Measurements from ENCODE around the gene OSBPL3. TPM values are rescaled to one million over a fixed set of nuclear protein-coding genes. Genes with fewer than 3 reads are reported as not detected.

The OSBPL3 gene
- total RNA-seq, 1 experiment from 2014 or later: 11.6 TPM

DNA sequence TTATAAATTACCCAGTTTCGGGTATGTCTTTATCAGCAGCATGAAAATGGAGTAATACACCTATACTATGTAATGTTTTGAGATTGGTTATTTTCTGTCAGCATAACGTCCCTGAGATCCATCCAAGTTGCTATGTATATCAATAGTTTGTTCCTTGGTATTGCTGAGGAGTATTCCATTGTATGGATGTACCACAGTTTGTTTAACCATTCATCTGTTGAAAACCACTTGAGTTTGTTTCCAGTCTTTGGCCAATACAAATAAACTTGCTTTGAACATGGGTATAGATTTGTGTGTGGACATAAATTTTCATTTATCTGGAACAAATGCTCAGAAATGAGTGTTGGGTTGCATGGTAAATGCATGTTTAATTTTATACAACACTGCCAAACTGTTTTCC lies 119.4 kb downstream of the OSBPL3 start:
- H3K36me3 ChIP-seq (ENCODE audit: low read depth, low read length): 0 out of 2 replicates have a peak, but pooled peaks cover 4% of the 10 kb centered on the region

DNA sequence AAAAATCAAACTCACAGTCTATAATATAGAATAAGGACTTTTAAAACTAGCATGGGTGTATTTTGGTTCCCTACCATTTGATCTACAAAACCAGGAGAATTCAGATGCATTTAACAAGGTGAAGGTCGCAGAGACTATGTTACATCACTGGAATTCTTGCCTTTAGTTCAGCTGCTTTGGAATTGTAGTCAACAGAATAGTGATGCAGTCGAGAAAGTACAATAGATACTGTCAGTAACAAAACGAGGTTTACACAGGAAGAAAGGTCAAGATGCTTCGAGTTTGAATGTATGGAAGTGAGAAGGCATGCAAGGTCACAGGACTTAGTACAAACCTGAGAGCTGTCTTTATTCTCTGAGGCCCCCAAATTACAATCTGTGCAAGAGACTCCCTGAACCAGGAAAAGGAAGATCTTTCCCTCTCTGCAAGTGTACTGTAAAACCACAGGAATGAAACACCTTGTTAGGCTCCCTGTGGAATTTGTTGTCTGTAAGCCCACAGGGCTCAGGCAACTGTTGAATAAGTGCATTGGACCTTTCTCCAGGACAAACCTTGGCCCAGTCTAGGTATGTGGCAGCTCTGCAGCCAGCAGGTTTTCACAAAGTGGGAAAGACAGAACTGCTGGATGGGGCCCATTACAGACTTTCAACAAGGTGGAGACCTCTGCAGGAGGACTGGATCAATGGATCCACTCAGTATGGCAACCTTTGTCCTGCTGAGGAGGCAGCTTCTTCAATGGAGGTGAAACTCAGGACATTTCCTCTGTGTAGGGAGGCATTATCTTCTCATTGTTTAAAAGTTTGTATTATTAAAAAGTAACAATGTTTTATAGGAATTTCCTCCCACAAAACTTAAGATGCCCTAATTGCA lies 121.6 kb downstream of the OSBPL3 start:
- Histone ChIP-seq H3K9me3 (ENCODE audit: low read length) (no peaks in the 10 kb centered on the region), H3K9ac (ENCODE audit: low read length) (no peak overlapping the region), H3K4me1 (ENCODE audit: insufficient read depth, low read length) (no peaks in the 10 kb centered on the region), H3K4me3 (ENCODE audit: low read length) (no peak overlapping the region), H3K9me2 (replicated peaks; ENCODE audit: low read length) (no peaks in the 10 kb centered on the region), H3K27ac (ENCODE audit: low read length) (no peak overlapping the region), H3F3A (ENCODE audit: low read length, unreplicated experiment) (no peaks in the 10 kb centered on the region), H2AFZ (ENCODE audit: low read length) (no peak overlapping the region), H3K36me3 (ENCODE audit: low read depth, low read length) (0 out of 2 replicates have a peak, but pooled peaks cover 4% of the 10 kb centered on the region), H3K27me3 (ENCODE audit: low read length) (no peaks in the 10 kb centered on the region), H4K20me1 (ENCODE audit: low read length) (no peaks in the 10 kb centered on the region), H3K79me2 (ENCODE audit: low read length) (no peaks in the 10 kb centered on the region), H3K4me2 (ENCODE audit: low read length) (no peak overlapping the region)
- BruUV-seq (replicated peaks): no TSS peak
- POLR2A ChIA-PET (ENCODE audit: unreplicated experiment): no interaction called here
- ATAC-seq (peak; percentile 27; the same call in 1 of the 2 replicates), DNase-seq (no peak)
- no peak for TF ChIP-seq EZH2 (IDR thresholded peaks at IDR 0.05; ENCODE audit: low read length, unreplicated experiment)
- no peak for TF ChIP-seq EZH2phosphoT487 (IDR thresholded peaks at IDR 0.05; ENCODE audit: borderline replicate concordance, low read length)
- no peak for TF ChIP-seq CTCF (conservative IDR thresholded peaks at IDR 0.05; ENCODE audit: low read depth, low read length)
- intact Hi-C loops (cut with micrococcal nuclease): no loop called here
- CTCF ChIA-PET: no interaction called here

More for the DNA sequence above, 119.4 kb downstream of the OSBPL3 start:
- H3K9ac ChIP-seq (ENCODE audit: low read length): no peak overlapping the region
- no peaks in the 10 kb centered on the region for H3K9me2 ChIP-seq (replicated peaks; ENCODE audit: low read length)
- intact Hi-C loops (cut with micrococcal nuclease): no loop called here
- H3F3A ChIP-seq (ENCODE audit: low read length, unreplicated experiment): no peaks in the 10 kb centered on the region
- ATAC-seq: no peak
- H3K9me3 ChIP-seq (ENCODE audit: low read length): no peaks in the 10 kb centered on the region
- no TSS peak for BruUV-seq (replicated peaks)
- H3K79me2 ChIP-seq (ENCODE audit: low read length): no peaks in the 10 kb centered on the region
- TF ChIP-seq EZH2phosphoT487 (IDR thresholded peaks at IDR 0.05; ENCODE audit: borderline replicate concordance, low read length) (no peak), EZH2 (IDR thresholded peaks at IDR 0.05; ENCODE audit: low read length, unreplicated experiment) (no peak), CTCF (conservative IDR thresholded peaks at IDR 0.05; ENCODE audit: low read depth, low read length) (no peak)
- ChIA-PET POLR2A (ENCODE audit: unreplicated experiment) (no interaction called here), CTCF (interaction anchor here (0.7 kb wide), 1 partner anchor 39 kb away, joined by 3 read pairs; no protein-coding TSS in a partner anchor)
- H2AFZ ChIP-seq (ENCODE audit: low read length): no peak overlapping the region
- no peak overlapping the region for H3K4me2 ChIP-seq (ENCODE audit: low read length)
- no peak for DNase-seq
- H4K20me1 ChIP-seq (ENCODE audit: low read length): no peaks in the 10 kb centered on the region
- no peak overlapping the region for H3K27ac ChIP-seq (ENCODE audit: low read length)
- H3K4me3 ChIP-seq (ENCODE audit: low read length): no peak overlapping the region
- H3K4me1 ChIP-seq (ENCODE audit: insufficient read depth, low read length): no peaks in the 10 kb centered on the region
- H3K27me3 ChIP-seq (ENCODE audit: low read length): no peaks in the 10 kb centered on the region

DNA sequence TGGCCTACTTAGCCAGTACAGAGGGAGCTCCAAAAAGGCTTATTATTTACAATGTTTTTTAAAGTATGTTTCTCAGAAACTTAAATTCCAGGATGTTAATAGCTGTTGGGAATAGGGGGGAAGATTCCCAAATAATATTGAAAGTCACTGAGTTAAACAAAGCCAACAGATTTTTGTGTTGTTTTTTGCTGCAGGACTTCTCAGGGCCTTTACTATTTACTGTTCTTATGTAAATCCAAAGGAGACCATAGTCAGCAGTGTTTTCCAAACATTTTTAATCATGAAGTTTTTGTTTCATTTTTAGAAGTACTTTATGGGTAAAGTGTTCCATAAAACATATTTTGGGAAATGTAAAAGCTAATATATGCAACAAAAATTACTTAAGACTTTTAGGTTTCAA lies 122.4 kb downstream of the OSBPL3 start:
- H3K27ac ChIP-seq (ENCODE audit: low read length): no peak overlapping the region
- no peaks in the 10 kb centered on the region for H3K79me2 ChIP-seq (ENCODE audit: low read length)
- H3K4me2 ChIP-seq (ENCODE audit: low read length): no peak overlapping the region
- intact Hi-C loops (cut with micrococcal nuclease): no loop called here
- ChIA-PET POLR2A (ENCODE audit: unreplicated experiment) (no interaction called here), CTCF (no interaction called here)
- no peaks in the 10 kb centered on the region for H3K9me2 ChIP-seq (replicated peaks; ENCODE audit: low read length)
- 0 out of 2 replicates have a peak, but pooled peaks cover 4% of the 10 kb centered on the region for H3K36me3 ChIP-seq (ENCODE audit: low read depth, low read length)
- no peak overlapping the region for H2AFZ ChIP-seq (ENCODE audit: low read length)
- no TSS peak for BruUV-seq (replicated peaks)
- no peak for ATAC-seq
- H4K20me1 ChIP-seq (ENCODE audit: low read length): no peaks in the 10 kb centered on the region
- H3K4me3 ChIP-seq (ENCODE audit: low read length): no peak overlapping the region
- no peaks in the 10 kb centered on the region for H3K9me3 ChIP-seq (ENCODE audit: low read length)
- H3K27me3 ChIP-seq (ENCODE audit: low read length): no peaks in the 10 kb centered on the region
- H3F3A ChIP-seq (ENCODE audit: low read length, unreplicated experiment): no peaks in the 10 kb centered on the region
- H3K9ac ChIP-seq (ENCODE audit: low read length): no peak overlapping the region
- TF ChIP-seq EZH2phosphoT487 (IDR thresholded peaks at IDR 0.05; ENCODE audit: borderline replicate concordance, low read length): no peak
- TF ChIP-seq CTCF (conservative IDR thresholded peaks at IDR 0.05; ENCODE audit: low read depth, low read length): no peak
- TF ChIP-seq EZH2 (IDR thresholded peaks at IDR 0.05; ENCODE audit: low read length, unreplicated experiment): no peak
- no peaks in the 10 kb centered on the region for H3K4me1 ChIP-seq (ENCODE audit: insufficient read depth, low read length)
- DNase-seq: no peak
